ENCODE measurements around the gene CAPZB.

CAPZB gene

DNA sequence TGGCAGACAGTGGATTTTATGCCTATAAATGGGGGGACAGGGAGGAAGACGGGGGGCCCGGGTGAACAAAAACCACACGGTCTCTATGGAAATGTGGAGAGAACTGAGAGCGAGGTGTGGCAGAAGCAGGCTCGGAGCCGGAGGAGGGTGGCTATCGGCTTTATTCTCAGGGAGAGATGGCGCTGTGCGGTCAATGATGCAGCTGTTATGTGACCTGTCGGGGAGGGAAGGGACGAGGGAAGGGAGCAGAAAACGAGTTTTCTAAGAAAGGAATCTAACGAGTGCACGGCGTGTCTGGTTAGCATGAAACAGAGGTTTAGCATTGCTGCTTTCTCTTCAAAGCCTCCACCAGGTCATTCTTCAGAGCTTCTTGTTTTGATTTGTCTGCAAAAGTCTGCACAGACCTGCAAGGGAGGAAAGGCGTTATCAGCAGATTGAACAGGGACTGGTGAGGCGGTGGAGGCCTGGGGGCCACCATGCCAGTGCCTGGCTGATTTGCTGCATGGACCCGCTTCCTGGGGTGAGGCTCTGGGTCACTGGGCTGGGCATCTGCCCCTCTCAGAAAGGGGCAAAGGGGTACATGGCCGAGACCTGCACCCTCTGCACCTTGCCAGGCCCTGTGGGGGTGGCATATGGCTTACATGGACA, 146.0 kb downstream of the CAPZB start:
- Histone ChIP-seq H3K27ac (no peak overlapping the region), H3K4me3 (ENCODE audit: low read depth, low read length) (no peak overlapping the region), H3K9me3 (ENCODE audit: severe bottlenecking) (no peaks in the 10 kb centered on the region), H3K36me3 (peaks cover 14% of the 10 kb centered on the region), H3K27me3 (ENCODE audit: insufficient read depth, low read depth, severe bottlenecking) (no peaks in the 10 kb centered on the region)
- no peak for TF ChIP-seq CTCF (IDR thresholded peaks at IDR 0.05; ENCODE audit: low read depth, low read length)
- no peak for DNase-seq

DNA sequence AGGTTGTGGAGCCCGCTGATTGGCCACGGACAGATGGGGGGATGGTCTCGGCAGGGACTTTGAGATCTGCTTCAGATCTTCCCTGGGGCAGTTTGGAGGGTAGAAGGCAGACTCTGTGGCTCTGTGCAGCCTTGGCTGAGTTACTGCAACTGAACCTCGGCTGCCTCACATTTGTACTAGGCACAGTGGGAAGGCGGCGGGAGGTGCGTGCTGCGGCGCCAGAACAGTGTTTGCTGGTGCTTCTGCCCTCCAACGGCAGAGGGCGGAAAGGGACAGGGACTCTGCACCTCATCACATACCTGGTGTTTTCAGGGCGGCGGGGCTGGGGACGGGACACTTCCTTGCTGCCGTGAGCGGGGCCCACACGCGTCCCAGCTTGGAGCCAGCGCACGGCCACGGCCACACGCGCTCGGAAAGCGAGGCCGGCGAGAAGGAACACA, 147.0 kb downstream of the CAPZB start:
- DNase-seq = no peak
- TF ChIP-seq CTCF (IDR thresholded peaks at IDR 0.05; ENCODE audit: low read depth, low read length) = no peak
- no peaks in the 10 kb centered on the region for H3K27me3 ChIP-seq (ENCODE audit: insufficient read depth, low read depth, severe bottlenecking)
- no peak overlapping the region for H3K27ac ChIP-seq
- H3K36me3 ChIP-seq = peaks cover 9% of the 10 kb centered on the region
- no peaks in the 10 kb centered on the region for H3K9me3 ChIP-seq (ENCODE audit: severe bottlenecking)
- H3K4me3 ChIP-seq (ENCODE audit: low read depth, low read length) = no peak overlapping the region

GRCh38 chr1:19337289-19337688, 148.1 kb downstream of the CAPZB start:
- no peak overlapping the region for H3K27ac ChIP-seq
- no peaks in the 10 kb centered on the region for H3K9me3 ChIP-seq (ENCODE audit: severe bottlenecking)
- H3K27me3 ChIP-seq (ENCODE audit: insufficient read depth, low read depth, severe bottlenecking) = no peaks in the 10 kb centered on the region
- H3K36me3 ChIP-seq = peaks cover 9% of the 10 kb centered on the region
- H3K4me3 ChIP-seq (ENCODE audit: low read depth, low read length) = no peak overlapping the region
- no peak for DNase-seq
- TF ChIP-seq CTCF (IDR thresholded peaks at IDR 0.05; ENCODE audit: low read depth, low read length) = no peak

- Histone ChIP-seq H3K4me3 (ENCODE audit: low read depth, low read length) (no peak overlapping the region), H3K36me3 (peaks cover 9% of the 10 kb centered on the region), H3K27ac (no peak overlapping the region), H3K9me3 (ENCODE audit: severe bottlenecking) (no peaks in the 10 kb centered on the region), H3K27me3 (ENCODE audit: insufficient read depth, low read depth, severe bottlenecking) (no peaks in the 10 kb centered on the region)
- no peak for TF ChIP-seq CTCF (IDR thresholded peaks at IDR 0.05; ENCODE audit: low read depth, low read length)
- no peak for DNase-seq
These were observed 148.8 kb downstream of the CAPZB start for GRCh38 chr1:19336543-19336942.

- no peak for DNase-seq
- TF ChIP-seq CTCF (IDR thresholded peaks at IDR 0.05; ENCODE audit: low read depth, low read length) = no peak
- Histone ChIP-seq H3K27ac (no peak overlapping the region), H3K9me3 (ENCODE audit: severe bottlenecking) (no peaks in the 10 kb centered on the region), H3K27me3 (ENCODE audit: insufficient read depth, low read depth, severe bottlenecking) (no peaks in the 10 kb centered on the region), H3K4me3 (ENCODE audit: low read depth, low read length) (no peak overlapping the region), H3K36me3 (peaks cover 8% of the 10 kb centered on the region)
These were observed 151.6 kb downstream of the CAPZB start for GRCh38 chr1:19333587-19334354.

All from WERI-Rb-1 (cell line).